GM12874 (cell line): ENCODE results near the gene C19orf67.

ENCODE experiments used
- CTCF ChIP-seq: IDR thresholded peaks from 2 replicates; pipeline ENCODE4 v1.5.1; 2011; ENCODE audit warnings: low read depth, mild to moderate bottlenecking, control low read depth, low read length, moderate library complexity; ENCODE audit not compliant: insufficient read depth

Gene C19orf67

DNA sequence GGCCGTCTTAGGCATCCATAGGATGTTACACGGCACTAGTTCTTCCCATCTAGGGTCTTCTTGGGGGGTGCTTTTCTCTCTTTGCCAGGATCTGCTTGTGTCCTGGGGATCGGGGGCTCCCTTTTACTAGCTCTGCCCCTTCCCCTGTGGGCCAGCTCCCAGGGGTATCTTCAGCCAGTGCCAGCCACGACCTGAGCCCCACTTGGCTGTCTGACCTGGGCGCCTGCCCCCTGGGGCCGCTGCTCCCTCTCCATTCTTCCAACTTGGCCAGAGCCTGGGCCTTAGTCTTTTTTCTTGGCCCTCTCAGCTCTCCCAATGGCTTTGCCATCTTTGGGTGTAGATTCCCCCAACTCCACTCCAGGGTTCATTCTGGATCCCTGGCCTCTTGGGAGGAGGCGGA, 28.9 kb upstream of the C19orf67 start:
- no peak for TF ChIP-seq CTCF

DNA sequence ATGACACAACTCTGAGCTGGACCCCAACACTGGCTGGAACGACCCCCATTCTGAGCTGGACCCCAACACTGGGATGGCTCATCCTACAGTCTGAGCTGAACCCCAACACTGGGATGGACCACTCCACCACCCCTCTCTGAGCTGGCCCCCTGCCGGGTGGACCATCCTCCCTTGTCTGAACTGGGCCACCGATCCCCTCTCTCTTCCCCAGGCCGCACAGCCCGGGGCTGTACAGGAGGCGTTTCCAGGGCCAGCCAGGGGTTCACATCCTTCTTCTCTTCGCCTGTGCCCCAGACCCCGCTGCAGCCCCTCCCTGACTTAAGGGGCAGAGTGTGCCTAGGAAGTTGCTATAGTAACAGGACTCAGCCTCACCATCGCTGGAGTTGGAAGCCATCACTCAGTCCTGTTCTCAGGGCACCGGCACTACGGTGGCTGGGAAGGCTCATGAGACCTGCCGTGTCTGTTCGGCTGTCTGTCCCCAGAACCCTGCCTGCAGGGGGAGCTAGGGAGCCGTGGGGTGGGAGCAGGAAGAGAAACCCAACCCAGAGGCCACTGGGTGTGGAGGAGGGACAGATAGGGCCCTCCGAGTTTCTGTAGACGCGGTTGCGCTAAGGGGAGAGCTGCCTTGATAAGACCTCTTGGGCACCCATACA, 28.3 kb upstream of the C19orf67 start:
- peak; percentile 52 for TF ChIP-seq CTCF

- TF ChIP-seq CTCF: no peak
These were observed 27.3 kb upstream of the C19orf67 start for GRCh38 chr19:14112809-14113385.

DNA sequence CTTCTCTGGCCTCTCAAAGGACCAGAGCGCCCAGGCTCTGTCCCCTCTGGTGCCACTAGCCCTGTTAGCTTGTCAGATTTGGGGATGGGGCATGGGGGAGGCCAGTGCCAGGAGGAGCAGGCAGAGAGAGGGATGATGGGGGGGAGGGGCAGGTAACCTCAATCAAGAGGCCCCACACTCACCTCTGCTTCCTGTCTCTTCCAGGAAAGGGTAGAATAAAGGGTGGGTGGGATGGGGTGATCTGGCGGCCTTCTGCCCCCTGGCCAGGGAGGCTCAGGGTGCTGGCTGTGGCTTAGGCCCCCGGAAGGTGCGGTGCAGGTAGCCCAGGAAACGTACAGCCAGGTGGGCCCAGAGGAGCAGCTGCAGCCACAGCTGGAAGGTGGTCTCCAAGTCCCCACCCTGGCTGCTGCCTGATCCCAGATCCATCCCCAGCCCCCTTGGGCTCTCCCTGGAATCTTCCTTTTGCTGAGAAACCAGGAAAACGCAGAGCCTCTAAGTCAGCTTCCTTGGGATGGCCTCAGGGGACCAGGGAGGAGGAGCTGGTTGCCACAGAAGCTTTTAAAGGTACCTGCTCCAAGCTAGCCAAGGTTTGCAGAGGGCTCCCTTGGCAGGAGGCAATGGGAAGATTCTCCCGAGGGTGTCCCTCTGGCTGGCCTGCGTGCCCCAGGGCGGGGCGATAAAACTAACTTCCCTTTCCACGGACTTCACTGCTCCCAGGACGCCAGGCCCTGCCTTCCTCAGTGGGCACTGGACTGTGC, 26.6 kb upstream of the C19orf67 start:
- TF ChIP-seq CTCF: no peak

GRCh38 chr19:14111486-14111885, 25.9 kb upstream of the C19orf67 start:
- TF ChIP-seq CTCF: no peak

GRCh38 chr19:14110650-14111049, 25.1 kb upstream of the C19orf67 start:
- no peak for TF ChIP-seq CTCF

DNA sequence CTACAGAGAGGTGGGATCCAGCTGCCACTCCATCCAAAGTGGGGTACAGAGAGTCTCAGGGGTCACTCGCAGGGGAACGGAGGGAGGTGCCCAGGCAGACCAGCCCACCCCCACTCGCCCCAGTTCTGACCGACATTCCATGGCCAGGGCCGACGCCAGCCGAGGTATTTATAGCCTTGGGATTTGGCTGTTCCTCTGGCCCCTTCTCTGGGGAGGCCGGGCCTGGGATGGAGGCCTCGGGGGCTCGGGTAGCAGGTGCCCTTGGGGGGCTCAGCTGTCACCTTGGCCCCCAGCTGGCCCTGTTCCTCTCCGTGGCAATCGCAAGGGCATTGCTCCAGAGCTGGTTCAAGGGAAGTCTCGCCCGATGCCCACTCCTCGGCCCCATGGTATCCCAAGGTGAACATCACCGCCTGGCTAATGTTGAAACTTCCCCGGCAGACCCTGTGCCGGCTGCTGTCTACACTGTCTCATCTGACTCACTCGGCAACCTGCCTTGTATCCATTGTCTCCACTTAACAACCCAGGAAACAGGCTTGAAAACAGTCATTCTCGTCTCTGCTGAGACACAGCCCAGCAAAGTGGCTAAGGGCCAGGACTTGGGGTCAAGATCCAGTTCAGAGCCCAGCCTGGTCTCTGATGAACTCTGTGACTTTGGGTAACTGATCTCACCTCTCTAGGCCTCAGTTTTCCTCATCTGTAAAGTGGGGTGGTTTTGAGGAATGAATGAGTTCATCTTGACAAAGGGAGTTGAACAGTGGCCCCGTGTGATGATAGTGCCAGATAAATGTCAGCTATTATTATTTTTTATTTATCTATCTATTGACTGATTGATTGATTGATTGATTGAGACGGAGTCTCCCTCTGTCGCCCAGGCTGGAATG, 22.2 kb upstream of the C19orf67 start:
- no peak for TF ChIP-seq CTCF
